Stimulated activated CD8-positive, alpha-beta memory T cell treated with anti-CD3 and anti-CD28 coated beads, Interleukin-4, amount 100 ng/mL, for 4 hours (primary cell): Measurements from ENCODE around the gene CEP295NL.
"Not testable (repeated sequence)": the region's sequence is repeated elsewhere in the genome, so short reads cannot be mapped to it uniquely, and the experiment has no call there.

Source experiments
- DNase-seq, 2 donors: peaks; one replicate each; pipeline ENCODE4 v3.0.0-alpha.2; 2020; ENCODE audit warnings: low read depth in 2 of 2, low spot score in 1 of 2

CEP295NL gene

DNA sequence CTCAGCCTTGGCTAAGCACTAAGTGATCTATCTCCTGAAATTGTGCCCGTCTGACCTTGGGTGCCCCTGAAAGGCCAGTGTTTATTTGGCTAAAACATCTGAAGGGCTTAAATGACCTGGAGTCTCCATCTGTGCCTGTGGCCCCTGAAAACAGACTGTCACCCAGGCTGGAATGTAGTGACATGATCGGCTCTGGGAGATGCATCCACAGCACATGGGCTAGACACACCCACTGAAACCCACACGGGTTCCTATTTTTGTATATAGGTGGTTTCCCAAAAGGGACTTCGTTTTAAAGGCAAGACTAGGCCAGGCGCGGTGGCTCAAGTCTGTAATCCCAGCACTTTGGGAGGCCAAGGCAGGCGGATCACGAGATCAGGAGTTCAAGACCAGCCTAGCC, 13.5 kb downstream of the CEP295NL start:
- DNase-seq, result no peak

GRCh38 chr17:78888941-78889518, 14.0 kb downstream of the CEP295NL start:
- no peak for DNase-seq

- no peak for DNase-seq
Observed at GRCh38 chr17:78886954-78887353, 16.0 kb downstream of the CEP295NL start.

DNA sequence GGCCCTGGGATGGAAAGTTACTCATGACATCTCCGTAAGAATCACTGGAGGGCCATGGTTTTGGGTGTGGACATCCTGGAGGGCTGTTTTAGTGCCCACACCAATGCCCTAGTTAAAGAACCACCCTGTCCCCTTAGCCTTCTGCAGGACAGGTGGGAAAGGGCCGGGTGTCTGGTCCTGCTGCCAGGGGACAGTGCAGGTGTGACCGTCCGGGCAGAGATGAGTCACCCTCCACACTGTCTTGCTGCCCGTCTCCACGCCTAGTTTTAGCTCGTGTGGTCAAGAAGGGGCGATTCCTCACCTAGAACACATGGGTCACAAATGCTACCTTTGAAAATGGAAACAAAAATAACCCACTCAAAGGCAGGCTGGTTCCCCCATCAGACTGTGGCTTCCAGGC, 17.0 kb downstream of the CEP295NL start:
- no peak for DNase-seq

DNA sequence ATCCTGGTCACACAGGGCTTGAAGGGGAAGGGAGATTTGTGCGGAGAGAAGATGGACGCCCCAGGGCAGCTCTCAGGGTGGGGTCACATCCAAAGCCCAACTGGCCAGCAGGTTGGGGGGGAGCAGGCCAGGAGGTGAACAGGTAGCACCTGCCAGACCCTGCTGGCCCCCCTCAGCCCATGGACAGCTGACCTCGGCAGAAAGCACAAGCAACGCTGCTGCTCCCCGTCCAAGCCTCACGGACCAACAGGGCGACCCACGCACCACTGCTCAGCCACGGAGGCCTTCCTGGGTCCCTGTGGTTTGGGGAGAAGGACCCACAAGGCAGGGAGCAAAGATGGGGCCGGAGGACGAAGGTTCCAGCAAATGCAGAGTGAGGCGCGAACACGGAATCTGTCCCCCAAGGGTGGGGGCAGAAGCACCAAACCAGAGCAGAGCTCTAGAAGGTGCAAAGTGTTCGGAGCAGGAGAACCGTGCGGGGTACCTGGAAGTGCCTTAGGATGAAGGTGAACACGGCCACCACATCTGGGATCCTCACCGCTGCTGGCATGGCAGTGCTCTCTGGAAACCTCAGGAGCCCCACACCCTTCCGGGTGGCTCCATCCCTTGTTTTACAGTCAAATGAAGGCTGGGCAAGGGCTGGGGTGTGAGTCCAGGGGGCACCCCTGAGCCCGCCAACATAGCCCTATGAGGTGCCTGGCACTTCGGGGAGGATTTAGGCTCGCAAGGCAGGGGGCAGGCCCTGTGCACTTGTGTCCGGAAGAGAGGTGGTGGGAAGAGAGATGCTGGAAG, 17.9 kb downstream of the CEP295NL start:
- DNase-seq, result no peak

GRCh38 chr17:78884148-78884825, 18.7 kb downstream of the CEP295NL start:
- no peak for DNase-seq

GRCh38 chr17:78883533-78884131, 19.4 kb downstream of the CEP295NL start:
- DNase-seq, result no peak

GRCh38 chr17:78883089-78883532, 19.9 kb downstream of the CEP295NL start:
- no peak for DNase-seq

DNA sequence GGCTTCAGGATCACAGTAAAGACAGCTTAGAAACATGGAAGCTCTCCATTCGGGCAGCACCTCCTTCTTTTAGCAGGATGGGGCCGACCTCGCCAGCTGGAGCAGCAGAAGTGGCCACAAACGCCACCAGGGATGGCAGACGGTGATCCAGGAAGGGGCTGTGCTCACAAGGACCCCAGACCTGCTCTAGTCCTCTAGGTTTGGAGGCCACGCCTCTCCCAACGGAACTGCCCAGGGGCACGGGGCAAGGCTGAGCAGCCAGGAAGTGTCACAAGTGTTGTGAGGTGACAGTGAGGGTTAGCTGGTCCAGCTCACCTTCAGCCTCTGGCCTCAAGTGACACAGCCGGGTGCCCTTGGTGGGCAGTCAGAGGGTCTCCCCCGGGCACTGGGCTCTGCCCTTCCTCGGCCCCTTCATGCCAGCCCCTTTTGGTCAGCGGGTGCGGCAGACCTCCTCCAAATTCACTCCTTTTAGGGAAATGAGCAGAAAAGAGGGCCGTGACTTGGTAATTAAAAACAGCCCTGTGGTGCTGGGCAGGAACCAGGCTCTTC, 20.4 kb downstream of the CEP295NL start:
- DNase-seq, result no peak

- no peak for DNase-seq
Observed at GRCh38 chr17:78879635-78880186, 23.3 kb downstream of the CEP295NL start.

DNA sequence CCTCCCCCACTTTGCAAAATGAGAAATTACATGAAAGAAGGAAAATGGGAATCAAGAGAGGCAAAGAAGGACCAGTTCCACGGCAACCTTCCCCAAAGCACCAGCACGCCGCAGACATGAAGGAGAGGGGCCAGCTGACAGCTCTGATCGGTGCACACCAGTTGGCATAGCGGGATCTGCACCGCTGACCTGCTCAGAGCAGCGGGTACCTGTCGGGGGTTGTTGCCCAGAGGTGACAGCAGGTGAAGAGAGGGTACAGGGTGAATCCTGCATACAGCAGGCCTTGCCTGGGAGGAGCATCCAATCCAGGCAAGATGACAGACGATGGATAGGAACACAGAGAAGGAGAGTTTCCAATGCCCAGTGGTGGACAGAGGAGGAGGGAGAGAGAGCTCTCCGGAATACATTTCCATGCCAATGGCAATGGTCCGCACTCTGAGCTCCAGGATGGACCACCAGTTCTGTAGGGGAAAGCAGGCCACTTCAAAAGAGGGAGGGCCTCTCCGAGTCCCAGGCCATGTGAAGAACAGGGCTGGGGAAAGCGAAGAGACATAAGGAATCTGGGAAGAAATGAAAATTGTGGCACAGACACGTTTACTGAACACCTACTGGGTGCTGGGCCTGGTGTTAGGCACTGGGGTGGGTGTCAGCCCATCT, 24.0 kb downstream of the CEP295NL start:
- DNase-seq, result no peak

DNA sequence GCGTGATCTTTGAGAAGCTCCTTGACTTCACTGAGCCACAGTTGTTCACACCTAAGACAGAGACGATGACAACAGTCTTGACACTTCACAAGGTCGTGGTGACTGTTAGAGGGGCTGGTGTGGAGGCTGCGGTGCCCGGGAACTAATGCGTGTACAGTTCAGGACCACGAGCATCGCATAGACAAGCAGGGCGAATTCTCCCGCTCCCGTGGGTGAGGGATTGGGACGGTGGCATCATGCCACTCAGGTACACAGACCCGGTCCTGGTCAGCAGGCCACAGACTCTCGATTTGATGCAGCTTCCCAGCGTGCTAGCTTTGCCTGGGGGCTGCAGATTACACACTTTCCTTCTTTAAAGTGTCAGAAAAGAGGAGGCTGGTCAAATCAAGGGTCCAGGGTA, 24.7 kb downstream of the CEP295NL start:
- DNase-seq, result no peak

DNA sequence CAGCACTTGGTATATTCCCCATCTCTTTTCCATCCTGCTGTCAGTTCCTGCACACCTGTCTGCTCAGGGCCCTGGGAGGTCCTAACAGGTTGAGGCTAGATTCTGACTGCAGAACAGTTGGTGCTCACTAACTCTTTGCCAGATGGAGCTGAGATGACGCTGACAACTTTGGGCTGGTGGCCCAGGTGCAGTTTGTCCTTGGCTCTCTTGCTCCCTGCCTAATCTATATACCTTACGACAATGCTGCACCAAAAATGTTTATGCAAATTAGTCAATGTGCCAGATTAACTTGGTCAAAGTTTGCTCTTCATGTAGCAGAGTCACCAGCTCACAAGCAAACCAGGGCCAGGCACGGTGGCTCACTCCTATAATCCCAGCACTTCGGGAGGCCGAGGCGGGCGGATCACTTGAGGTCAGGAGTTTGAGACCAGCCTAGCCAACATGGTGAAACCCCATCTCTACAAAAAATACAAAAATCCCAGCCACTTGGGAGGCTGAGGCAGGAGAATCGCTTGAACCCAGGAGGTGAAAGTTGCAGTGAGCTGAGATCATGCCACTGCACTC, 26.0 kb downstream of the CEP295NL start:
- not testable (repeated sequence) for DNase-seq

DNA sequence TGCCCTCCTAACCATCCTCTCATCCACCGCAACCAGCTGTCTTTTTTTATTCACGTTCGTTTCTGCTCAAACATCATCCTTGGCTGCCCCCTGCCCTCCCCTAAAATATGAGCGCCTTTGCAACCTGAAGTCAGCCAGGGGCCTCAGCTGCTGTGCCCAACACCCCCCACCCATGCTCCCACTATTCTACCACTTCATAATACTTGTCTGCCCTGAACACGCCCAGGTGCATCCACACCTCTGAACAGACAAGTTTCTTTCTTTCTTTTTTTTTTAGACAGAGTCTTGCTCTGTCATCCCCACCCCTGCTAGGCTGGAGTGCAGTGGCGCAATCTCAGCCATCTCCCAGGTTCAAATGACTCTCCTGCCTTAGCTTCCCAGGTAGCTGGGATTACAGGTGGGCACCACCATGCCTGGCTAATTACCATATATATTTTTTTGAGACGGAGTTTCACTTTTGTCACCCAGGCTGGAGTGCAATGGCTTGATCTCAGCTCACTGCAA, 26.9 kb downstream of the CEP295NL start:
- DNase-seq, result no peak

DNA sequence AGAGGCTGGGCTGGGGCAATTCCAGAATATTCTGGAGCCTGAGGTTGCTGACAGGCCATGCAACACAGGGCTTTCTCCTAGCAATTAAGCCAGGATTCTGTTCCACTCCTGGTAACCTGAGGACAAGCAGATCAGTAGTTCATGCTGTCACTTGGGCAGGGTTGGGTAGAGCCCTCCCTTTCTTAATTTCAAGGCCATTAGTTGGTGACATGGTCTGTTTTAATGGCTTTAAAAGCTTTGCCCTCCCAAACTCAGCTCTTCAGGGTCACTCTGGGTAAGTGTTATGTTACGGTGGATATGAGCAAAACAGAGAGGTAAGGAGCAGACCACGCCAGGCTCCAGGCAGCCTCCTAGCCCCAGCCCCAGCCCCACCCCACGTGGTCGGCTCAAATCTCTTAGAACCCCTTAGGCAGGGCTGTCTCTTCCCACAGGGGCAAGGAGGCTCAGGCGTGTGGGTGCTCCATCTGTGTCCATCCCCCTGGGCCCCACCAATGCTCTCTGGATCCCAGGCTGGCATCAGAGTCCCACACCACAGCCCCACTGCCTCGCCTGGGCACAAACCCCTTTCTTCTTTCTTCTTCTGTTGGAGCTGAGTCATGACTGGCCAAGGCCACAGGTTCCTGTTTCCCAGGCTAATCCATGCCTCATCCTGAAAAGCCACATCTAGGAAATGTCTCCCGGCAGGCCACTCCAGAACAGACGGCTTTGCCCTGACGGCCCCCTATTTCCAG, 27.5 kb downstream of the CEP295NL start:
- DNase-seq, result no peak

GRCh38 chr17:78873519-78874340, 29.3 kb downstream of the CEP295NL start:
- DNase-seq, result no peak

- no peak for DNase-seq
Observed at GRCh38 chr17:78872486-78872885, 30.5 kb downstream of the CEP295NL start.

GRCh38 chr17:78870621-78871020, 32.4 kb downstream of the CEP295NL start:
- DNase-seq, result no peak

GRCh38 chr17:78868391-78868790, 34.6 kb downstream of the CEP295NL start:
- no peak for DNase-seq
